Nephron progenitor cell (in vitro differentiated cells): Measurements from ENCODE around the gene FOXD4L1.
A peak's percentile ranks its signal among the peaks of the same experiment; 100 is the strongest.
"Not testable (repeated sequence)": the region's sequence is repeated elsewhere in the genome, so short reads cannot be mapped to it uniquely, and the experiment has no call there.

Source experiments
- DNase-seq: peaks from one replicate; pipeline ENCODE4 v3.0.0; 2021
- H3K27ac Mint-ChIP-seq: 2 replicates; pipeline ENCODE4 v1.8.0; 2021; ENCODE audit warnings: mild to moderate bottlenecking, moderate library complexity, mixed read lengths
- H3K27me3 Mint-ChIP-seq: 2 replicates; pipeline ENCODE4 v1.8.0; 2021; ENCODE audit warnings: mild to moderate bottlenecking, low read depth, mixed read lengths; ENCODE audit not compliant: poor library complexity
- H3K36me3 Mint-ChIP-seq: 2 replicates; pipeline ENCODE4 v1.8.0; 2021; ENCODE audit warnings: low read depth, mixed read lengths
- H3K4me1 Mint-ChIP-seq: 2 replicates; pipeline ENCODE4 v1.8.0; 2021; ENCODE audit warnings: mixed read lengths
- H3K4me3 Mint-ChIP-seq: 2 replicates; pipeline ENCODE4 v1.8.0; 2021; ENCODE audit warnings: mild to moderate bottlenecking, moderate library complexity, mixed read lengths
- H3K9me3 Mint-ChIP-seq: 2 replicates; pipeline ENCODE4 v1.8.0; 2021; ENCODE audit warnings: mild to moderate bottlenecking, moderate library complexity, mixed read lengths

FOXD4L1 gene

DNA sequence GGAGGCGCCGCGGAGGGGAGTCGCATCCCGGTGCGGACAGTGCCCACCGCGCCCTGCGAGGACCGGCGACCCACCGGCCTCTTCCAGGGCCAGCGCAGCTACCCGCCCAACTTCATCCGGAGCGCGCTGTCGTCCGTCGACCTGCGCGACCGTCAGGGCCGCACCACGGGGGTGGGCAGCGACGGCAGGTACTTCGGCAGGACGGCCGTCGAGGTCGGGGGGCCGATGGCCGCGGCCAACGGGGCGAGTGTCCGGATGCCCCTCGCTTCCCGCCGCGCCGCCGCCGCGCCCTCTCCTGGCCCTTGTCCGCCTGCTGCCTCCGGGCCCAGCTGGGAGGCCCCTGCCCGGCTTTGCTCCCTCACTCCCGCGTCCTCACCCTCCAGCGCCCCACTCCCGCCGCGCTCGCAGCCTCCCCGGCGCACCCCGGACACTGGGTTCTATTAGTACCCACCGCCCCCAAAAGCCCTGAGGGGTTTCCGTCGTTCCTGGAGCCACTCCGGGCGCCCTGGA is 43.6 kb downstream of the FOXD4L1 start:
- not testable (repeated sequence) for H3K36me3 Mint-ChIP-seq, H3K27ac Mint-ChIP-seq, H3K4me1 Mint-ChIP-seq, DNase-seq, H3K9me3 Mint-ChIP-seq
- H3K27me3 Mint-ChIP-seq = peaks cover 45% of the 10 kb centered on the region
- H3K4me3 Mint-ChIP-seq = peak overlapping the region; percentile 81

DNA sequence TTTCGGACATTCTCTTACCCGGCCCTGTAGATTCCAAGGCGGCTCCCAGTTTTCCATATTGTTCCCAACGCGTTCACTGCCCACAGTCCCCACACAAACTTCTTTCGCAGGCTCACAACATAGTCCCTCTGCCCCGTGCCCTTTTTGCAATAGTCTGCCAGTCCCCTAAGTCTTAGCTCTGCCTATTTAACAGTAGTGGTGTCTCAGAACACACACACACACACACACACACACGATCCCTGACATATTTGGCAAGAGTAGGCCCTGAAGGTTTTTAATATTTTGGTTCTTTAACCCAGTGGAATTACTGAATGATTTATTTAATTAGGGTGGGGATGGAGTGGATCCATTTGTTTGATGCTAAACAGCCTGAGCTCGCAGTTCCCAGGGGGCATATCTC is 44.1 kb downstream of the FOXD4L1 start:
- H3K27me3 Mint-ChIP-seq = peaks cover 45% of the 10 kb centered on the region
- H3K9me3 Mint-ChIP-seq, DNase-seq, H3K36me3 Mint-ChIP-seq, H3K4me1 Mint-ChIP-seq, H3K27ac Mint-ChIP-seq: not testable (repeated sequence)
- H3K4me3 Mint-ChIP-seq = peak overlapping the region; percentile 81
